Common myeloid progenitor, CD34-positive (primary cell): ENCODE measurements around the gene AP1B1. TPM values are rescaled to one million over a fixed set of nuclear protein-coding genes. Genes with fewer than 3 reads are reported as not detected.

ENCODE experiments used
- CTCF ChIA-PET: fragments of 350-600 bp; sonication (Branson Sonifier 250); formaldehyde crosslinking; loops from one replicate; lab custom pipeline; 2021; ENCODE audit warnings: antibody characterized with exemption; lab: Charles Lee
- POLR2A ChIA-PET: fragments of 350-600 bp; sonication (Branson Sonifier 250); formaldehyde crosslinking; loops from one replicate; lab custom pipeline; 2021; ENCODE audit warnings: antibody characterized with exemption; lab: Charles Lee
- DNase-seq, 3 donors: peaks; one replicate each; pipeline versions ENCODE4 v3.0.0 to v3.0.0-alpha.2; 2013
- H3K27ac ChIP-seq, 2 experiments: 1 replicate in 1 of 2; 2 replicates in 1 of 2; pipeline ENCODE4 v1.7.0; 2013; ENCODE audit warnings: inconsistent platforms in 2 of 2, low read length in 2 of 2, mild to moderate bottlenecking in 2 of 2, low read depth in 1 of 2, moderate library complexity in 1 of 2; ENCODE audit not compliant: severe bottlenecking in 2 of 2, insufficient read depth in 1 of 2, poor library complexity in 1 of 2
- H3K27me3 ChIP-seq, 5 experiments: replicated peaks in 2 of 5; 1 replicate in 3 of 5; 2 replicates in 2 of 5; pipeline versions ENCODE4 v1.6.1 to v1.7.0; 2013; ENCODE audit warnings: low read length in 4 of 5, mild to moderate bottlenecking in 2 of 5, moderate library complexity in 2 of 5, inconsistent platforms in 1 of 5; ENCODE audit not compliant: insufficient read depth in 5 of 5, control insufficient read depth in 4 of 5
- H3K36me3 ChIP-seq, 4 experiments: 1 replicate in 2 of 4; 2 replicates in 2 of 4; pipeline versions ENCODE4 v1.6.1 to v1.7.0; 2013; ENCODE audit warnings: low read length in 3 of 4, control low read depth in 1 of 4, mild to moderate bottlenecking in 1 of 4; ENCODE audit not compliant: control insufficient read depth in 4 of 4, insufficient read depth in 4 of 4
- H3K4me1 ChIP-seq, 4 experiments: 1 replicate in 3 of 4; 2 replicates in 1 of 4; pipeline versions ENCODE4 v1.6.1 to v1.7.1; 2013; ENCODE audit warnings: low read length in 3 of 4, mild to moderate bottlenecking in 3 of 4, control low read depth in 1 of 4, inconsistent platforms in 1 of 4, moderate library complexity in 1 of 4; ENCODE audit not compliant: control insufficient read depth in 4 of 4, insufficient read depth in 4 of 4; ENCODE audit errors: control extremely low read depth in 1 of 4
- H3K4me3 ChIP-seq, 7 experiments: 1 replicate in 4 of 7; 2 replicates in 3 of 7; pipeline versions ENCODE4 v1.5.1 to v1.7.0; 2013; ENCODE audit warnings: mild to moderate bottlenecking in 7 of 7, low read length in 6 of 7, moderate library complexity in 6 of 7, inconsistent platforms in 2 of 7, low read depth in 2 of 7, control low read depth in 1 of 7; ENCODE audit not compliant: insufficient read depth in 4 of 7, control insufficient read depth in 1 of 7; ENCODE audit errors: extremely low read depth in 1 of 7
- H3K9me3 ChIP-seq, 5 experiments: 1 replicate in 4 of 5; 2 replicates in 1 of 5; pipeline versions ENCODE4 v1.6.1 to v1.7.1; 2013; ENCODE audit warnings: low read length in 4 of 5, mild to moderate bottlenecking in 2 of 5, inconsistent platforms in 1 of 5, low read depth in 1 of 5, moderate library complexity in 1 of 5; ENCODE audit not compliant: control insufficient read depth in 4 of 5, insufficient read depth in 2 of 5; ENCODE audit errors: control extremely low read depth in 1 of 5
- WGBS: methylation state at CpG from one replicate; pipeline ENCODE4 v1.1.5; 2013; ENCODE audit not compliant: insufficient coverage; 5-methylcytosine and 5-hydroxymethylcytosine counted together
- polyA plus RNA-seq: library from polyadenylated mRNA; unstranded; fragments of 120-200 nt; gene quantifications from one replicate; pipeline ENCODE4 v1.2.1, GENCODE V29; 2013

Gene AP1B1
- 65.4 TPM for polyA plus RNA-seq

GRCh38 chr22:29387921-29388758, at the start of gene AP1B1:
Gene AP1B1, minus strand, starts transcription at chr22:29388570. Its CDS starts 21,327 bp downstream, at chr22:29367243.
- Histone ChIP-seq H3K9me3 (no peaks in the 10 kb centered on the region), H3K27me3 (no peaks in the 10 kb centered on the region), H3K27ac (peak within 1 kb of the TSS; percentile 64 to 84), H3K4me1 (peaks cover 9 to 53% (median 51%) of the 10 kb centered on the region in 4 experiments), H3K4me3 (peak within 1 kb of the TSS; percentile 58 to 91 (median 79)), H3K36me3 (peaks cover 0 to 12% (median 7%) of the 10 kb centered on the region in 4 experiments)
- CTCF ChIA-PET, result interaction anchor here (1.0 kb wide), 1 partner anchor 10 kb away, joined by 3 read pairs; no protein-coding TSS in a partner anchor
- 0% methylated on average over 61 of the region's 68 CpGs for WGBS
- POLR2A ChIA-PET, result interaction anchor here (0.8 kb wide), 1 partner anchor 33 kb away, joined by 3 read pairs; no protein-coding TSS in a partner anchor
- peak; percentile 89 to 90 (median 89) for DNase-seq

DNA sequence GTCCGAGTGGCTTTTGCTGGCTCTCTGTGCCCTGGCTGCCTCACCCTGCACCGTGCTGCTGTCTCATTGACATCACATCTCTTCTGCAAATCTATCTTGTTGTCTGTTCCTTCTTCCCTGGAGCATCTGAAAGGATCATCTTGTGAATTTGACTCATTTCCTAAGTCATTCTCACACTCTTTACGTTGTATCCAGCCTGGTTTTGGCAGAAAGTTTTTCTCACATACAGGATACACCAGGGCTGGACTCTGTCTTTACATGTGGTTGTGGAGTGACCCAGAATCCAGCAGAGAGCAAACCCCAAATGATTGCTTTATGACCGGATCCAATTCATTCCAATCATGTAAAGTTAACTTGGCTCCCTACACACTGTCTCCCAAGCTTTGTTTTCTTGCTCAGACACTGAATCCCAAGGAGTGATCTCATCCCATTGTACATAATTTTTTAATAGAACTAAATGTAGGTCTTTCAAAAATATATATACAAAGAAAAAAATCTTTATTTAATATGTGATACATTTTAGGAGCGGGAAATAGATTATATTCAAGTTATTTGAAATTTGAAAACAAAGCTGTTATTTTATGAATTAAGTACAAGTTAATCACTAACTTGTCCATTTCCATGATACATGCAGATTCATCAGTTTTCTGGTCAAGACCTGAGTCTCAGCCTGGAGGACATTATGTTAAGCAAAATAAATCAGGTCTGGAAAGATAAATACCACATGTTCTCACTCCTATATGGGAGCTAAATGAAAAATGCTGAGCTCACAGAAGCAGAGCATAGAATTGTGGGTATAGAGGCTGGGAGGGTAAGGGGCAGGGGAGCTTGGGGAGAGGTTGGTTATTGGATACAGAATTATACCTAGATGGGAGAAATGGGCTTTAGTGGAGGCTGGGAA, 47.1 kb upstream of the AP1B1 start:
- no peaks in the 10 kb centered on the region for H3K9me3 ChIP-seq
- H3K4me3 ChIP-seq, result no peak overlapping the region
- no peaks in the 10 kb centered on the region for H3K4me1 ChIP-seq
- 92% methylated on average over 3 of the region's 5 CpGs for WGBS
- no peak overlapping the region for H3K27ac ChIP-seq
- DNase-seq, result no peak
- ChIA-PET CTCF (interaction anchor here (1.1 kb wide), 1 partner anchor 14 kb away, joined by 3 read pairs; no protein-coding TSS in a partner anchor), POLR2A (no interaction called here)
- peaks cover 0 to 2% (median 0%) of the 10 kb centered on the region in 5 experiments for H3K27me3 ChIP-seq
- H3K36me3 ChIP-seq, result no peaks in the 10 kb centered on the region

DNA sequence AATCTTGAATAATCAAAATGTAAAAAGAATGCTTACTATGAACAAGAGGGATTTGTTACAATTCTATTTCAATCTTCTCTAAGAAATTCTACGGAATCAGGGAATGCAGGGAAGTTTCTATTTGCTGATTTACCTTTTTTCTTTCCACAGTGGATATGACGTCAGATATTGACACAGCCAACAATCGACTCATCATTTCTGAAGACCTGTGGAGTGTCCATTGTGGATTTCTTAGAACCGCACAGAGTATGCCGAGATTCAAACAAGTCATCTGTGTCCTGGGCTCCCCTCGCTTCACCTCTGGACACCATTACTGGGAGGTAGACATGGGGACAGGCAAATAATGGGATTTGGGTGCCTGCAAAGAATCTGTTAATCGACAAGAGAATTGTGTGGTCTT, 45.9 kb upstream of the AP1B1 start:
- Histone ChIP-seq H3K9me3 (no peaks in the 10 kb centered on the region), H3K27me3 (peaks cover 0 to 2% (median 0%) of the 10 kb centered on the region in 5 experiments), H3K27ac (no peak overlapping the region), H3K4me1 (no peaks in the 10 kb centered on the region), H3K36me3 (no peaks in the 10 kb centered on the region), H3K4me3 (no peak overlapping the region)
- ChIA-PET CTCF (no interaction called here), POLR2A (no interaction called here)
- 94% methylated on average over 7 of the region's 7 CpGs for WGBS
- no peak for DNase-seq

DNA sequence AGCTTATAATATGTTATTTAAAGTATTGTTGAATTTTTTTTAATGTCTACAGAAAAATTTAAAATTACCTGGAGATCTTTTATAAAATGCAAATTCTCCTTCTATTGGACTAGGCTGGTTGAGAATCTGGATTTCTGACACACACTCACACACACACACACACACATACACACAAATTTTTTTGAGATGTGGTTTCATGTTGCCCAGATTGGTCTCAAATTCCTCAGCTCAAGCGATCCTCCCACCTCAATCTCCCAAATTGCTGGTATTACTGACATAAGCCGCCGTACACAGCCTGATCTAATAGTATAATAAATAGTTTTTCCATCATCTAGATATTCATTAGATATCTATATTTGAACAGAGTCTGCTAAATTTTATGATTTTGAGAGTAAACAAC, 45.5 kb upstream of the AP1B1 start:
- H3K4me3 ChIP-seq, result no peak overlapping the region
- H3K9me3 ChIP-seq, result no peaks in the 10 kb centered on the region
- CTCF ChIA-PET, result no interaction called here
- POLR2A ChIA-PET, result no interaction called here
- H3K4me1 ChIP-seq, result no peaks in the 10 kb centered on the region
- H3K27ac ChIP-seq, result no peak overlapping the region
- H3K36me3 ChIP-seq, result no peaks in the 10 kb centered on the region
- H3K27me3 ChIP-seq, result peaks cover 0 to 2% (median 0%) of the 10 kb centered on the region in 5 experiments
- no CpG with 5 or more reads among the region's 3 CpGs for WGBS
- DNase-seq, result no peak

- Histone ChIP-seq H3K4me3 (no peak overlapping the region), H3K36me3 (no peaks in the 10 kb centered on the region), H3K27me3 (peaks cover 0 to 5% (median 0%) of the 10 kb centered on the region in 5 experiments), H3K4me1 (no peaks in the 10 kb centered on the region), H3K27ac (no peak overlapping the region), H3K9me3 (no peaks in the 10 kb centered on the region)
- WGBS, result 86% methylated on average over 5 of the region's 5 CpGs
- ChIA-PET POLR2A (no interaction called here), CTCF (no interaction called here)
- DNase-seq, result no peak
Observed at GRCh38 chr22:29431986-29432385, 43.6 kb upstream of the AP1B1 start.

DNA sequence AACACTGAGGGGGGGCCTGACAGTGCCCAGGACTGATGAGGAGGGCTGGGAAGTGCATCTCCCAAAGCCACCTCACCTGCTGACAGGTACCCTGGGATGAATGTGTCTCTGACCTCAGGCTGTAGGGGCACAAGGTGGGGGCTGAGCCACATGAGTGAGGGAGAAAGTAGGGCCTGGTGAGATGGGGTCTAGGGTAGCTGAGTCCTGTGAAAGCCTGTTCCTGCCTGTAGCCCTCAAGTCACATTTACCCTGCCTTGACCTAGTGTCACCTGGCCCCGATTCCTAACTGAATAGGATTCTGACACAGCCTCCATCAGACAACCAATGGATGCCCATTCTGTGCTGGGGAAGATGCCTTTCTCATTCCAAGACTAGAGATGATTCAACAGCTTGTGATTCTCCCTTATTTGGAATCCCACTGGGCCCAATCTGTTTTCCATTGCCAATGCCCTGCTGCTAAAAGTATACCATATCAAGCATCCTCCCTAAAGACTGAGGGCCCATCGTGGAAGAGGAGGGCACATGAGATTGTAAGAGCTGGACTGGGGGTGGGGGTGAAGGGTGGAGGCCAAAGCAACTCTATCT, 38.9 kb upstream of the AP1B1 start:
- H3K27ac ChIP-seq, result no peak overlapping the region
- ChIA-PET POLR2A (no interaction called here), CTCF (interaction anchor here (1.1 kb wide), 1 partner anchor 24 kb away, joined by 3 read pairs; no protein-coding TSS in a partner anchor)
- no peak overlapping the region for H3K4me3 ChIP-seq
- 100% methylated on average over 1 of the region's 2 CpGs for WGBS
- DNase-seq, result no peak
- H3K4me1 ChIP-seq, result peaks cover 0 to 8% (median 4%) of the 10 kb centered on the region in 4 experiments
- H3K27me3 ChIP-seq, result peaks cover 0 to 3% (median 0%) of the 10 kb centered on the region in 5 experiments
- no peaks in the 10 kb centered on the region for H3K9me3 ChIP-seq
- H3K36me3 ChIP-seq, result no peaks in the 10 kb centered on the region
